Fibroblast of skin of left quadriceps (primary cell): Measurements from ENCODE around the gene VGLL2.

Source experiments
- DNase-seq, 2 experiments: peaks; one replicate each; pipeline ENCODE4 v3.0.0-alpha.2; 2013; ENCODE audit warnings: low read depth in 2 of 2

Gene VGLL2

DNA sequence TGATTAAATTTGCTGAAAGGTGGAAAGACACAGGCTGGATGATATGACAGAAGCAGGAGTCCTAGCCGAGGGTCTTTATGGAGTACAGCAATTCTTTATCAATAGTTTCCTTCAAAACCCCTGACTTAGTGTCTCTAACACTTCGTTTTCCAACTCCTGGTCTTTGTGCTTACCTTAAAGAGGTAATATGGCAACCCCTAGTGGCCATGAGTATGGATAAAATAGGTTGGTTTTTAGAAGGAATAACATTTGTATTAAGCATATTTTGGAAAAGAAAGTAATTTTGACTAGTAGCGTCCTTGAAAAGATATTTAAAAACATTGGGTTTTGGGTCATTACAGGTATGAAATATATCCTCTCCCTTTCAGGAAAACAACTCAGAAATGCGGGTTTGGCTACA lies 51.9 kb downstream of the VGLL2 start:
- no peak for DNase-seq
